ENCODE data around the gene DUSP12.

DNA sequence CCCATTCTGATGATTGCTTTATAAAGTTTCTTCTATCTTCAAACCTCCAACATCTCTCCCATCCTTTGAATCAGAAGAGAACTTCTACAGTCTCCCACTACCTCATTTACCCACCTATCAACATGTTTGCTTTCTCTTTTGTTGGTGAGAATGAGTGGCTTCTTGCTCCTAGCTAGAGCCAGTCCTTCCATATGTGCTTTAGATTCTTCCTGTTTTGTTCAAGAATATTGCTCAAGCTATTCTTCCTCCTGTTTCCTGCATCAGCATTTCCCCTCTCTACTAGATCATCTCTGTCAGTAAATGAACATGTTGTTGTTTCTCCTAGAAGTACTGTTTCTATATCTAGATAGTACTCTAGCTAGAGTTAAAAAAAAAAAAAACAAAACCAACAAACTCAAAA is 22.8 kb downstream of the DUSP12 start:
- TF ChIP-seq CTCF (IDR thresholded peaks at IDR 0.05): no peak
- no peak for TF ChIP-seq POLR2A (IDR thresholded peaks at IDR 0.05)
